Activated naive CD4-positive, alpha-beta T cell treated with anti-CD3 and anti-CD28 coated beads, Interleukin-2, amount 10 ng/mL, durations not matched to agents 5 hours and 36 hours (primary cell): Measurements from ENCODE around the gene TK2. TPM values are rescaled to one million over a fixed set of nuclear protein-coding genes. Genes with fewer than 3 reads are reported as not detected.

Experiments
- total RNA-seq, 2 experiments: library from RNA; stranded (reverse); gene quantifications; one replicate each; pipeline ENCODE4 v1.2.3, GENCODE V29; 2021

Gene TK2
- 1 to 10 TPM; 9.6 TPM for total RNA-seq

GRCh38 chr16:66549284-66550131 lies at the start of gene TK2:
Gene TK2 (minus strand): TSS chr16:66550122. CDS start chr16:66550061, 61 bp downstream.

DNA sequence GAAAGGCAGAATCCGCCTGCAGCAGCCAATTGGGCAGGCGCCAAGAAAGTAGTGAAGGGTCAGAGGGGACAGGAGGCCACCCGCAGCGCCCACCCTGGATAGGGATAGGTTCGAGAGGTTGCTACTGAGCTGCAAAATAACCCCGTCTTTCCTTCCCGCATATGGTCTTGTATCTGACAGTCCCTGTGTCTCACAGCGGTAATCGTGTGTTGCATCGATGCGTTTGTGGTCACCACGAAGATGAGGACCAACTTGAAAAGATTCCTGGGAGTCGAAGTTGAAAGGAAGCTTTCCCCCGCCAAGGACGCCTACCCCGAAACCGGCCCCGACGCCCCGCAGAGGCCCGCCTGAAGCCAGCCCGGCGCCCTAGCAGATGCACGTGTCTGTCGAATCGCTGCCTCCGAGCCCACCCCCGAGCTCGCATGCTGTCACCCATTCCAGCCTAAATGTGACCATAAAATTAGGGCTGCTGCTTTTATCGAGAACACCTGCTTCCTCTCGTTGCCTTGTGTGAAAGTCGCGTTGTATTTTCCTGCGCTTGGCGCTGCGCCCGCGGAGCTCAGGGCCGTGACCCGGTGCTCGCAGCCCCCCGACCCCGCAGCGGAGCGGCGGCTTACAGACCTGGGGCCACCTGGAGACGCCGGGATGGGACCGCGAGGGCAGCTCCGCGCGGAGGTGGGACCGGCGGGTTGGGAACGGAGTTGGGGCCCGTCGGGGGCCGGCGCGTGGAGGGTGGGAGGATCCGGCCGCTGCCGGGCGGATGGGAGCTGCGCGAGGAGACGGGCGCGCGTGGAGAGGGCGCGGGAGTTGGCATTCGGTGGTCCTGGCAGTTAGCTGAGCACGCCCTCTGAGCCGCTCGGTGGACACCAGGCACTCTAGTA lies 29.0 kb upstream of the TK2 start, which contains the start of gene CMTM2:
Gene CMTM2 (plus strand): TSS at position 813 of the 881 bp plus-strand sequence. CDS start 145 bp downstream, outside the sequence.

GRCh38 chr16:66566051-66566901 lies 16.4 kb upstream of the TK2 start, which contains the start of gene CMTM1:
Gene CMTM1 (plus strand): TSS chr16:66566439. CDS start chr16:66566514, 75 bp downstream.

GRCh38 chr16:66552286-66553177 lies 2.6 kb upstream of the TK2 start, which contains the start of gene CKLF:
Gene CKLF (plus strand): TSS chr16:66552576. CDS start chr16:66552716, 140 bp downstream.

Other genes starting within 250 kb of the TK2 start
- gene CDH5, start 183.4 kb downstream of the TK2 start, total RNA-seq = not detected
- not detected for gene BEAN1, start 122.8 kb downstream of the TK2 start, total RNA-seq
- gene CKLF, start 2.5 kb upstream of the TK2 start, total RNA-seq = 100 to 1,000 TPM; 112 TPM
- 10 to 100 TPM; 11.7 to 12.2 TPM for gene CMTM1, start 16.3 kb upstream of the TK2 start, total RNA-seq
- under 1 TPM; 0.36 to 0.45 TPM for gene CMTM2, start 29.3 kb upstream of the TK2 start, total RNA-seq
- 100 to 1,000 TPM; 105 to 107 TPM for gene CMTM3, start 54.6 kb upstream of the TK2 start, total RNA-seq
- 1 to 10 TPM; 1.0 to 1.1 TPM for gene CMTM4, start 146.6 kb upstream of the TK2 start, total RNA-seq
- 10 to 100 TPM; 43.3 to 56.5 TPM for gene DYNC1LI2, start 201.5 kb upstream of the TK2 start, total RNA-seq